Trophoblast cell (in vitro differentiated cells and primary cell): ENCODE measurements around the gene IL17RB.

Source experiments
- DNase-seq, 2 donors: peaks; one replicate each; pipeline ENCODE4 v3.0.0-alpha.2; 2016
- H2AFZ ChIP-seq: 2 replicates; pipeline ENCODE4 v1.6.1; 2013; ENCODE audit warnings: low read length, moderate library complexity, mild to moderate bottlenecking; ENCODE audit not compliant: insufficient read depth, poor library complexity
- H2AK5ac ChIP-seq: 2 replicates; pipeline ENCODE4 v1.6.1; 2013; ENCODE audit warnings: mild to moderate bottlenecking, low read length
- H2BK120ac ChIP-seq: 2 replicates; pipeline ENCODE4 v1.6.1; 2013; ENCODE audit warnings: low read length, mild to moderate bottlenecking, moderate library complexity; ENCODE audit not compliant: insufficient read depth, poor library complexity
- H2BK12ac ChIP-seq: 2 replicates; pipeline ENCODE4 v1.6.1; 2013; ENCODE audit warnings: mild to moderate bottlenecking, low read length, moderate library complexity
- H2BK5ac ChIP-seq: 2 replicates; pipeline ENCODE4 v1.6.1; 2013; ENCODE audit warnings: low read length, low read depth, moderate library complexity, mild to moderate bottlenecking; ENCODE audit not compliant: poor library complexity
- H3K14ac ChIP-seq: 2 replicates; pipeline ENCODE4 v1.6.1; 2013; ENCODE audit warnings: mild to moderate bottlenecking, low read length
- H3K18ac ChIP-seq: 2 replicates; pipeline ENCODE4 v1.6.1; 2013; ENCODE audit warnings: mild to moderate bottlenecking, low read length
- H3K23ac ChIP-seq: 2 replicates; pipeline ENCODE4 v1.6.1; 2013; ENCODE audit warnings: low read length
- H3K27ac ChIP-seq: 2 replicates; pipeline ENCODE4 v1.5.1; 2013; ENCODE audit warnings: low read depth, mild to moderate bottlenecking, inconsistent platforms, low read length, moderate library complexity
- H3K27me3 ChIP-seq: 2 replicates; pipeline ENCODE4 v1.6.1; 2013; ENCODE audit warnings: inconsistent platforms, mild to moderate bottlenecking, low read length, moderate library complexity; ENCODE audit not compliant: insufficient read depth
- H3K36me3 ChIP-seq, 2 experiments: 1 replicate in 1 of 2; 2 replicates in 1 of 2; pipeline ENCODE4 v1.6.1; 2013; ENCODE audit warnings: low read length in 2 of 2, mild to moderate bottlenecking in 2 of 2, moderate library complexity in 1 of 2; ENCODE audit not compliant: insufficient read depth in 2 of 2, control insufficient read depth in 1 of 2
- H3K4ac ChIP-seq: 2 replicates; pipeline ENCODE4 v1.6.1; 2013; ENCODE audit warnings: low read depth, mild to moderate bottlenecking, low read length, moderate library complexity
- H3K4me1 ChIP-seq, 2 experiments: 1 replicate in 1 of 2; 2 replicates in 1 of 2; pipeline ENCODE4 v1.6.1; 2013; ENCODE audit warnings: low read length in 2 of 2, mild to moderate bottlenecking in 2 of 2, moderate library complexity in 1 of 2; ENCODE audit not compliant: insufficient read depth in 2 of 2, control insufficient read depth in 1 of 2
- H3K4me2 ChIP-seq: 2 replicates; pipeline ENCODE4 v1.6.1; 2013; ENCODE audit warnings: inconsistent platforms, mild to moderate bottlenecking, low read length, moderate library complexity
- H3K4me3 ChIP-seq: 2 replicates; pipeline ENCODE4 v1.5.1; 2013; ENCODE audit warnings: mild to moderate bottlenecking, low read depth, low read length, inconsistent platforms
- H3K79me1 ChIP-seq: one replicate; pipeline ENCODE4 v1.6.1; 2013; ENCODE audit warnings: low read length
- H3K79me2 ChIP-seq: 2 replicates; pipeline ENCODE4 v1.6.1; 2013; ENCODE audit warnings: low read length, mild to moderate bottlenecking; ENCODE audit not compliant: control insufficient read depth, insufficient read depth, poor library complexity
- H3K9ac ChIP-seq: 2 replicates; pipeline ENCODE4 v1.6.1; 2013; ENCODE audit warnings: mild to moderate bottlenecking, low read length
- H3K9me3 ChIP-seq: 2 replicates; pipeline ENCODE4 v1.6.1; 2013; ENCODE audit warnings: low read depth, mild to moderate bottlenecking, control low read depth, inconsistent platforms, low read length; ENCODE audit not compliant: insufficient read depth
- H4K12ac ChIP-seq: 2 replicates; pipeline ENCODE4 v1.6.1; 2013; ENCODE audit warnings: low read depth, mild to moderate bottlenecking, low read length, moderate library complexity
- H4K8ac ChIP-seq: 2 replicates; pipeline ENCODE4 v1.6.1; 2013; ENCODE audit warnings: low read depth, mild to moderate bottlenecking, low read length, moderate library complexity
- H4K91ac ChIP-seq: one replicate; pipeline ENCODE4 v1.6.1; 2013; ENCODE audit warnings: low read depth, mild to moderate bottlenecking, low read length, moderate library complexity
- WGBS: extraction: QIAGEN DNeasy Blood & Tissue Kit; methylation state at CpG from one replicate; pipeline ENCODE4 v1.1.7; 2013; ENCODE audit warnings: missing lambda C conversion rate; ENCODE audit not compliant: insufficient read length, insufficient coverage; ENCODE audit errors: extremely low coverage; 5-methylcytosine and 5-hydroxymethylcytosine counted together

The IL17RB gene

DNA sequence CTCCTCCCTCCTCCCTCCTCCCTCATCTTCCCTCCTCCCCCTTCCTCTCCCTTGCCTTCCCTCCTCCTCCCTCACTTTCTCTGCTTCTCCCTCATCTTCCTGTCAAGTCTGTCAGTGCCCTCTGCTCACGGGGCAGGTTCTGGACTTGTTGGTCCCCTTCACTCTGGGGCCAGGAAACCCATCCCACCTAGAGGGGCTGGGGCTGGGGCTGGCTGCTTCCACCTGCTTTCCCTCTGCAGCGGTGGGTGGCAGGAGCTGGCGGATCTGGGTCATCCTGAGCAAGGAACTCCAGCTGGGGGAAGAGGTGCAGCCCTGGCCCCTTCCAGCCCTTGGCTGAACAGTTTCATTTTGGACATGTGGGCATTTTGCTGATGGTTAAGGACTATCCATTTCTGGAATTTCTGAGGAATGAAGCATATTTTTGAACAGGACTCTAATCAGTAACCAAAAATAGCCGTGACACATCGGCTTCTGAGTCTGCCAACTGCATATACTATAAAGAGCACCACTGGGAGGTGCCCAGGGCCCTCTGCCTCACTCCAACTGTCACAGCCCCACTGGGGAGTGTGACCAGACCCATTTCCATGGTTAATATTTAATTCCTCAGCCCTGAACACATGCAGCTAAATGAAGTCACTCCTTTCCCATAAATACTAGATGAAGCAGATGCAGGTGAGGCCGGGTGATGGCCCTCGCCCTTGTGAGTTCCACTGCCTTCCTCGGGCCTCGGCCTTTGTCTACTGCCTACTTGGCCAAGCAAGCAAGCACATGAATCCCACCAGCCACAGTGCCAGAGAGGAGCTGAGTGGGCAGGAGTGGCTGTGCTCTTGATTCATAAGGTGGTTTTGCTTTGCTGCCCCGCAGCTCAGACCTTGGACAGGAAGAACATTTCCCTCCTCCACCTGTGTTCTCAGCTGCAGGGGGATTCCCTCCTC, 39.9 kb upstream of the IL17RB start:
- Histone ChIP-seq H3K18ac (no peak overlapping the region), H3K79me1 (peaks cover 4% of the 10 kb centered on the region), H3K4ac (no peak overlapping the region), H3K14ac (no peak overlapping the region), H2AK5ac (no peak overlapping the region), H3K36me3 (no peaks in the 10 kb centered on the region), H4K91ac (no peak overlapping the region), H2BK120ac (no peak overlapping the region), H2BK12ac (no peak overlapping the region), H2BK5ac (no peak overlapping the region), H3K79me2 (no peaks in the 10 kb centered on the region), H3K27ac (no peak overlapping the region), H2AFZ (no peak overlapping the region), H3K4me2 (no peak overlapping the region), H3K9ac (no peak overlapping the region), H3K27me3 (no peaks in the 10 kb centered on the region), H3K4me1 (peaks cover 13 to 18% of the 10 kb centered on the region in 2 experiments), H3K9me3 (peaks cover 2% of the 10 kb centered on the region), H4K12ac (no peak overlapping the region), H3K23ac (no peak overlapping the region), H4K8ac (no peak overlapping the region), H3K4me3 (no peak overlapping the region)
- no CpG with 5 or more reads among the region's 10 CpGs for WGBS
- peak; percentile 38 to 82 for DNase-seq

DNA sequence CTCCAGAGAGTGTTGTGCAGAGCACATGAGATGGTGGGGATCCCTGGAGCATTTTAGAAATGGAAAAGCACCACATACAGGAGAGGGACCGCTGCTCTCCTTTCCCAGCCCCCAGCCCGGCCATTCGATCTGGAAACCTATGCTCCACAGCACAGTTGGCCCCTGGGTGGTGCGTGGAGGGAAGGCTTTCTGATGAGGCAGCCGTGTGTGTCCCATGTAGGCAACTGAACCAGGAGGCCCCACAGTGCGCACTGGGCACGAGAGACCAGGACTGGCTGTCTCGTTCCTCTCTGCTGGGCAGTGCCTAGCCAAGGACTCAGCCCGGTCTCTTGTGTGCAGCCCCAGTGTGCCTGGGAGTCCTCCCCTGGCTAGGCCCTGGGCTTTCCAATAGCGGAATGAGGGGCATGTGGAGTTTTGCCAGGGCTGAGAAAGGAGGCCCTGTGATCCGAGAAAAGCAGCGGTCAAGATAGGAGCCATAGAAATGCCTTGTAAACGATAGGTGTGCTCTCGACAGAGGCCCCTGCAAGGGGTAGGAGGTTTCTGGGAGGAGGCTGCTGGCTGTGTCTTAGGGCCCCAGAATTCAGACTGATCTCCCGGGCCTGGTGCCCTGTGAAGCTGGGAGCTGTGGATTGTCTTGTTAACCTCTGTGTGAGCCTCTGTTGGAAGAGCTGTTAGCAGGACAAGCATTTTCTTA, 39.1 kb upstream of the IL17RB start:
- Histone ChIP-seq H2AFZ (no peak overlapping the region), H2AK5ac (no peak overlapping the region), H3K27ac (no peak overlapping the region), H3K4me2 (no peak overlapping the region), H3K4ac (no peak overlapping the region), H3K27me3 (no peaks in the 10 kb centered on the region), H3K18ac (no peak overlapping the region), H3K79me2 (no peaks in the 10 kb centered on the region), H2BK5ac (no peak overlapping the region), H3K9me3 (peaks cover 2% of the 10 kb centered on the region), H3K23ac (no peak overlapping the region), H3K14ac (no peak overlapping the region), H2BK12ac (no peak overlapping the region), H3K4me3 (no peak overlapping the region), H4K8ac (no peak overlapping the region), H3K79me1 (peaks cover 4% of the 10 kb centered on the region), H3K36me3 (no peaks in the 10 kb centered on the region), H3K9ac (no peak overlapping the region), H4K12ac (no peak overlapping the region), H2BK120ac (no peak overlapping the region), H3K4me1 (peaks cover 13 to 18% of the 10 kb centered on the region in 2 experiments), H4K91ac (no peak overlapping the region)
- WGBS, result no CpG with 5 or more reads among the region's 15 CpGs
- no peak for DNase-seq

GRCh38 chr3:53808496-53808895, 37.9 kb upstream of the IL17RB start:
- Histone ChIP-seq H3K36me3 (no peaks in the 10 kb centered on the region), H4K12ac (no peak overlapping the region), H3K4me3 (no peak overlapping the region), H3K27ac (no peak overlapping the region), H2AFZ (no peak overlapping the region), H4K91ac (no peak overlapping the region), H3K4me2 (no peak overlapping the region), H3K4me1 (peaks cover 13 to 16% of the 10 kb centered on the region in 2 experiments), H3K9me3 (peaks cover 2% of the 10 kb centered on the region), H3K79me2 (no peaks in the 10 kb centered on the region), H3K23ac (no peak overlapping the region), H4K8ac (no peak overlapping the region), H2BK120ac (no peak overlapping the region), H3K4ac (no peak overlapping the region), H3K14ac (no peak overlapping the region), H2BK12ac (no peak overlapping the region), H3K18ac (no peak overlapping the region), H3K9ac (no peak overlapping the region), H2AK5ac (no peak overlapping the region), H3K27me3 (no peaks in the 10 kb centered on the region), H3K79me1 (peaks cover 4% of the 10 kb centered on the region), H2BK5ac (no peak overlapping the region)
- no peak for DNase-seq
- WGBS, result no CpG with 5 or more reads among the region's 13 CpGs

DNA sequence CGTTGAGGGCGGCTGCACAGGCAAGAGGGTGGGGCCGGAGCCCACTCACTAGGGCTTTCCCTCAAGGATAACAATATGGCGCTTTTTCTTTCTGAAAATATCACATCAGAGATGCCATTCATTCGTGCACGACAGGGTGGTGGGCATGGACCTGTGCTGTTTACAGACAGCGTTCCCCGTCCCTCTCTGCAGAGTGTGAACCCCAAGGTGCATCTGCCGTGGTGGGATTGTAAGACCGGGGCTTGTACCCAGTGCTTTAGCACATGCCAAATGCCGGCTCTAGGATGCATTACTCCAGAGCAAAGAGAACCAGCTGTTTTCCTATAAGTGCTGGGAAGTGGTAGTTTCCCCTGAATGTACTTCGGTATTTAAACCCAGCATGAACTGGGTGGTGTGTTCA, 37.1 kb upstream of the IL17RB start:
- no peak overlapping the region for H3K18ac ChIP-seq
- H4K91ac ChIP-seq, result no peak overlapping the region
- no peaks in the 10 kb centered on the region for H3K36me3 ChIP-seq
- H3K4ac ChIP-seq, result no peak overlapping the region
- no peak overlapping the region for H4K8ac ChIP-seq
- H3K27me3 ChIP-seq, result no peaks in the 10 kb centered on the region
- no peak overlapping the region for H3K4me2 ChIP-seq
- no peak overlapping the region for H3K27ac ChIP-seq
- no peak overlapping the region for H2BK5ac ChIP-seq
- no peak overlapping the region for H2BK12ac ChIP-seq
- WGBS, result no CpG with 5 or more reads among the region's 12 CpGs
- no peak overlapping the region for H3K4me3 ChIP-seq
- no peak for DNase-seq
- no peak overlapping the region for H2BK120ac ChIP-seq
- no peak overlapping the region for H2AK5ac ChIP-seq
- no peak overlapping the region for H3K9ac ChIP-seq
- no peak overlapping the region for H3K23ac ChIP-seq
- H3K14ac ChIP-seq, result no peak overlapping the region
- no peak overlapping the region for H2AFZ ChIP-seq
- H3K9me3 ChIP-seq, result peaks cover 2% of the 10 kb centered on the region
- H3K79me1 ChIP-seq, result peaks cover under 1% of the 10 kb centered on the region
- no peak overlapping the region for H4K12ac ChIP-seq
- no peaks in the 10 kb centered on the region for H3K79me2 ChIP-seq
- H3K4me1 ChIP-seq, result peaks cover 10 to 11% of the 10 kb centered on the region in 2 experiments
